ENCODE data around the gene TIMD4.
A peak's percentile ranks its signal among the peaks of the same experiment; 100 is the strongest.
"Not testable (repeated sequence)": the region's sequence is repeated elsewhere in the genome, so short reads cannot be mapped to it uniquely, and the experiment has no call there.

The TIMD4 gene

GRCh38 chr5:156963125-156963524 lies at the start of gene TIMD4:
TSS of gene TIMD4 (minus strand) at chr5:156963226. CDS start at chr5:156963198, 28 bp downstream.
- no peak for DNase-seq (ENCODE audit: low spot score)

DNA sequence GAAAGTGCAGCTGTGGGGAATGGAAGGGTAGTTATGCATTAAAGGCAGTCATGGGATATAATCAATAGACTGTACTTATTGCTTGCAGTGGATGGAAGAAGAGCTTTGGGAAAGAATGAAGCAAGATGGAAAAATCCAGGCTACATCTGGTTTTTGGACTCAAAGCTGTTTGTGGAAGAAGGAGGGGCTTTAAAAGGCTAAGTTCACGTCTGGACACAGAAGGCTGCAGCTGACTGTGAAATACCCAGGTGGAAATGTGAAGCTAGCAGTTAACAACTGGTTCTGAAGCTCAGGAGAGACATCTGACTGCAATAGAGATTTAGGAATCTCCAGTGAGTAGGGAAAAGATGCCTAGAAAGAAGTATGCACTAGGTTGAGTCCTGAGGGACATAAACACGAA lies 43.2 kb upstream of the TIMD4 start:
- no peak for DNase-seq (ENCODE audit: low spot score)

DNA sequence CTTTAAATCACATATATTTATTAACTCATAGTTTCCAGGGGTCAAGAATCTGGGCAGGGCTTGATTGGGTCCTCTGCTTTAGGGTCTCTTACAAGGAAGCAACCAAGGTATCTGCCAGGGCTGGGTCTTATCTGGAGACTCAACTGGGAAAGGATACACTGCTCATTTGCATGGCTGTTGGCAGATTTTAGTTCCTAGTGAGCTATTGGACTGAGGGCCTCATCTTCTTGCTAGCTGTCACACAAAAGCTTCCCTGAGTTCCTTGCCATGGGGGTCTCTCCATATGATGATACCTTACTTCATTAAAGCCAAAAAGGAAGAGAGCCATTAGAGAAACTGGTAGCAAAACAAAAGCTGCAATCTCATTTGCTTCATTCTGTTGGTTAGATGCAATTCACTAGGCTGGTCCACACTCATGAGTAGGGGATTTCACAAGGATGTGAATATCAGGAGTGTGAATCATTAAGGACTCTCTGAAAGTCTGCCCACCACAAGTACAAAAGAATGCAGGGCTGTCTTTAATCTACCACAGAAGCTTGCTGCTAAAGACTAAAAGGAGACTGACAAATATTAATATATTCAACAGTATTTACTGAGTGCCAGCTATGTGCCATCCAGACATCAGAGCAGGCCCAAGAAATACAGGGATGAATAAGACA lies 42.0 kb upstream of the TIMD4 start:
- DNase-seq (ENCODE audit: low spot score), result no peak

- no peak for DNase-seq (ENCODE audit: low spot score)
Measured at GRCh38 chr5:156991714-156992113, 28.7 kb upstream of the TIMD4 start.

DNA sequence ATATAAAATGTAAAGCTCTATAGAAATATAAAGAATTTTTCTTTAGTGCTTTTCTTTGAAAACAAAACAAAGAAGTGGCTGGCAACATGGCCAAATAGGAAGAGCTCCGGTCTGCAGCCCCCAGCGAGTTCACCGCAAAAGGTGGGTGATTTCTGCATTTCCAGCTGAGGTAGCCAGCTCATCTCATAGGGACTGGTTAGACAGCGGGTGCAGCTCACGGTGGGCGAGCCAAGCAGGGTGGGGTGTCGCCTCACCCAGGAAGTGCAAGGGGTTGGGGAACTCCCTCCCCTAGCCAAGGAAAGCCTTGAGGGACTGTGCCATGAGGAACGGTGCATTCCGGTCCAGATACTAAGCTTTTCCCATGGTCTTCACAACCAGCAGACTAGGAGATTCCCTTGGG lies 21.0 kb upstream of the TIMD4 start:
- DNase-seq (ENCODE audit: low spot score), result no peak

- DNase-seq (ENCODE audit: low spot score), result peak; percentile 25
Measured at GRCh38 chr5:156981481-156981880, 18.5 kb upstream of the TIMD4 start.

GRCh38 chr5:156974328-156974727 lies 11.3 kb upstream of the TIMD4 start:
- no peak for DNase-seq (ENCODE audit: low spot score)

DNA sequence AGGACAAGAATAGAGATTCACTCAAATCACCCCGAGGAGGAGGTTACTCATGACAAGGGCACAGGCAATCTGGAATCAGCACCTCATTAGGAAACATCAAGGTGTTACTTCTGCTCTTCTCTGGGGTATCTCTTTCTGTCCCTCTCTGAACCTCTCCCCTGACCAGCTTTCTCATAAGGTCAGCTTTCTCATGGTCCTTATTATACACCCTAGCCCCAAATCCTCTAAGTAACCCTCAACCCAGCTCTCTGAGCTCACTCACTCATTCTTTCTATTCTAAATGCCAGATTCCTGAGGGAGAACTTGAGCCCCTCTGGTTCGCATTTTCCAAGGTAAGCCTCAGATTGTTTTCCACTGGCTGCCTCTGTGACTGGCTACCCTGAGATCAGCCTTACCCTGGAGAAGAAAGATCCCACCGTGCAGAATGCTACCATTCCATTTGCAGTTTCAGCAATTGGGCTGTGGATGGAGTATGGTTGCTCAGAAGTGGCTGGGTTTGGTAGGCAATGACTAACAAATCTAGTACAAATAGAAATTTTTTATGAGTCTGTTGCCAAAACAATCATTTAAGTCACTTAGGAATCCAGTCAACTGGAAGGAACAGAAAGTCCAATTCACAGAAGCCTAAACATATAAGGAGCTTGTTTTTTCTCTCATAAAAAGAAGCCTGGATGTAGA lies 9.0 kb upstream of the TIMD4 start:
- DNase-seq (ENCODE audit: low spot score), result no peak

GRCh38 chr5:156971415-156971814 lies 8.4 kb upstream of the TIMD4 start:
- no peak for DNase-seq (ENCODE audit: low spot score)

DNA sequence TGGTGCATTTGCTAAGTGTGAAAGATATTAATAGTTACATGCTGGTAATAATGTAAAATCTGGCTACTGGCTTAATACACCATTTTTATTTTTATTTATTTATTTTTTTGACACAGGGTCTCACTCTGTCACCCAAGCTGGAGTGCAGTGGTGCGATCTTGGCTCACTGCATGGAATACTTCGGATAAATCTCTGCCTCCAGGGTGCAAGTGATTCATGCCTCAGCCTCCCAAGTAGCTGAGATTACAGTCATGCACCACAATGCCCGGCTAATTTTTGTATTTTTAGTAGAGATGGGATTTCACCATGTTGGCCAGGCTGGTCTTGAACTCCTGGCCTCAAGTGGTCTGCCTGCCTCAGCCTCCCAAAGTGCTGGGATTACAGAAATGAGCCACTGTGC lies 4.4 kb upstream of the TIMD4 start:
- not testable (repeated sequence) for DNase-seq (ENCODE audit: low spot score)

DNA sequence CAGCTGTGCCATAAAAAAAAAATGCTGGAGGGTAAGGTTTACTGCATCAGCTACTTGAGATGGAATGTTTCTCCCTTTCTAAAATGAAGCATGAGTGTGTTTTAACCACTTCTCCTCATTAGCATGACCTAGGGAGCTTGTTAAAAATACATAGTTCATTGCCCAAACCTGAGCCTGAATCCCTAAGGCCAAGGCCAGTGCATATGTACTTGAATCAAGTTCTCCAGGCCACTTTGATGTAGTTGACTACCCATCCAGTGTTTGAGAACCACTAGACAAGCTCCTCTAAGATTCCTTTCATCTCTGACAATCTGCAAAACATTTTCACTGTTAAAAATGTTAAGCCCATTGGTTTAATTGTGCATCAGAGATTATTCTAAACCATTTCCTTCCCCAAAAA lies 6.7 kb downstream of the TIMD4 start:
- no peak for DNase-seq (ENCODE audit: low spot score)

DNA sequence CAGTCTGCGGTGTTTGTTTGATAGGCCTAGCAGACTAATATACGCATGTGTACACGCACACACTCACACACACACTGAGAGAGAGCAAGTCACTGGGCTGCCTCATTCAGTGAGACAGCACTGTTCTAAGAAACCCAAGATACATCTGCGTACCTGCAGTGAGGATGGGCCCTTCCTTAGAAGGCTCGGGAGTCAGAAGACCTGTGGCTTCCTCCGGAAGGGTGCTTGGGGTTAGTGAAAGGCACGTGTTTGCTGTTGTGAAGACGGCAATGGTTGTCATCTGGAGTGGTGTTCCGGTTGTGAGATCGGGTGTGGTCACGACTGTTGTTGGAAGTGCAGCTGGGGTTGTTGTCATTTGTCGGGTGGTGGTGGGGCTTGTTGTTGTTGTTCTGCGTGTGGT lies 11.7 kb downstream of the TIMD4 start:
- DNase-seq (ENCODE audit: low spot score), result no peak

DNA sequence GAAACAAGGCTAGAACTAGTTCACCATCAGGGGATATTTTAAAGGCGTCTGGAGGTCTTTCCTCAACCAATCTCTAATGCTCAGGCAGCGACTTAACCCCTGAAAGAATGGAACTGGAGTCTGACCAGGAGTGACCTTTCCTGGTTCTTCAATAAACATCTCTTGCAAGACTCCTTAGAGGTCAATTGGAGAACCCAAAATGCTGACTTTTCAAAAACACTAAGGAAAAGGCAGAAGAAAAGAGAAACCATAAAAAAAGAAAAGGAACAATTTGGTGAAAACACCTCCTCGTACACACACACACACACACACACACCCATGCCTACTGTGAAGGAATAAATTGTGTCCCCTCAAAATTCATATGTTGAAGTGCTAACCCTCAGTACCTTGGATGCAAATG lies 12.3 kb downstream of the TIMD4 start:
- no peak for DNase-seq (ENCODE audit: low spot score)

- DNase-seq (ENCODE audit: low spot score), result no peak
Measured at GRCh38 chr5:156949424-156949823, 13.6 kb downstream of the TIMD4 start.

DNA sequence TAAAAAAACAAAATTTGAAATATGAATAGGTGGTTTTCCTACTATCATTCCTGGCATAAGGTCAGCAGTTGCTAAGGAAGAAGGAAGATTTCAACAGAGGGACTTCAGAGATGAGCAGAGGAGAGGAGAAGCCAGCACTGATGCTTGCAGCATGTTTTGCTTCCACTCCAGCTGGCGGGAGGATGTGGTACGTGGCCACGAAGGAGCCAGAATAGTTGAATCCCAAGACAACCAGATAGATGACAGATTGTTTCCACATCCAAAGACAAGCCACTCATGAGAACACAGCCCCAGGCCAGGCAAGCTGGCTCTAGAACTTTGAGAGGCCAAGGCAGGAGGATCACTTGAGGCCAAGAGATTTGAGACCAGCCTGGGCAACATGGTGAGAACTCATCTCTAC lies 15.1 kb downstream of the TIMD4 start:
- DNase-seq (ENCODE audit: low spot score), result no peak

- DNase-seq (ENCODE audit: low spot score), result no peak
Measured at GRCh38 chr5:156942064-156942463, 21.0 kb downstream of the TIMD4 start.

DNA sequence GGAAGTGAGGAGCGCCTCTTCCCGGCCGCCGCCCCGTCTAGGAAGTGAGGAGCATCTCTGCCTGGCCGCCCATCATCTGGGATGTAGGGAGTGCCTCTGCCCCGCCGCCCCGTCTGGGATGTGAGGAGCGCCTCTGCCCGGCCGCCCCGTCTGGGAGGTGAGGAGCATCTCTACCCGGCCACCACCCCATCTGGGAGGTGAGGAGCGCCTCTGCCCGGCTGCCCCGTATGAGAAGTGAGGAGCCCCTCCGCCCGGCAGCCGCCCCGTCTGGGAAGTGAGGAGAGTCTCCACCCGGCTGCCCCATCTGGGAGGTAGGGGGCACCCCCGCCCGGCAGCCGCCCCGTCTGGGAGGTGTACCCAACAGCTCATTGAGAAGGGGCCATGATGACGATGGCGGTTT lies 22.6 kb downstream of the TIMD4 start:
- DNase-seq (ENCODE audit: low spot score), result not testable (repeated sequence)

DNA sequence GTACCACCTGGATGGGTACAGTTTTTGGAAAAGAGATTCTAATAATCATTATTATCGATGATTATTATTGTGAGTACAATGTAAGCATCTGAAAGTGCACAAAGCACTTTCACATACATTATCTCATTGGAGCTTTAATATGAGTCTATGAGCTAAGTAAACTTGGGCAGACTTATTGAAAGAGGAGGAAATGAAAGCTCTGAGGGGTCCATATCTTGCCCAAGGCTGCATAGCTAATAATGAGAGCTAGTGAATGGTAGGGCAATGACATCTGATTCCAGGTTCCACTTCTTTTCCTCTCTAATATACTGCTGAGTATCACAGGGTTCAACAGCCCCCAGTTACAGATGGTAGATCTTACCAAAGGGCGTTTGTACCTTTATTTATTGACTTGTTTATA lies 26.1 kb downstream of the TIMD4 start:
- DNase-seq (ENCODE audit: low spot score), result no peak

DNA sequence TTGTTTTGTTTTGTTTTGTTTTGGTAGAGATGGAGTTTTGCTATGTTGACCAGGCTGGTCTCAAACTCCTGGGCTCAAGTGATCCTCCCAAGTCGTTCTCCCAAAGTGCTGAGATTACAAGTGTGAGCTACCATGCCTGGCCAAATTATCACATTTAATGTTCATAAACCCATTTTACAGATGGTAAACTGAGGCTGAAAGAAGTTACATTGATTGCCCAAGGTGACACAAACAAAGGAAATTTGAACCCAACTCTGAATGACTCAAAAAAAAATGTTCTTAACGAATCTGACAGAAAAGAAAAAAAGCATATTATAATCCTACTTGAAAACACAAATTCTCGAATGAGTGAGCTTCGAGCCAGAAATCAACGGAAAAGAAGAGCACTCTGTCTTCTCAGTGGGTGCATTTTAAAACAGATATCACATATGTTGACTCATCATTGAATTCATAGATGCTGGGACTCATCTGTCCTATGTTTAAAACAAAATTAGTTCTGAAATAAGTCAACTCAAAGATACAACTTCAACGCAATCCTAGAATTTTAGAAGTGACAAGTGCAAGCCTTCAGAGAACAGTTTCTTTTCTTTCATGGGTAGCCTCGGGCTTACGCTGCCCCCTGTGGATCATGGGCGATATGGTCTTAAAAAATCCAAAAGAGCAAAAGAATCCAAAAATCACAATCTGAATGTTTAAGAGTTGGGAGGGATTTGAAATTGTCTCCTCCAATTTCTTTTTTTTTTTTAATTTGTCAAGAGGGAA lies 28.4 kb downstream of the TIMD4 start:
- DNase-seq (ENCODE audit: low spot score), result peak; percentile 37

- no peak for DNase-seq (ENCODE audit: low spot score)
Measured at GRCh38 chr5:156929366-156929948, 33.6 kb downstream of the TIMD4 start.

GRCh38 chr5:156927545-156927944 lies 35.5 kb downstream of the TIMD4 start:
- no peak for DNase-seq (ENCODE audit: low spot score)

DNA sequence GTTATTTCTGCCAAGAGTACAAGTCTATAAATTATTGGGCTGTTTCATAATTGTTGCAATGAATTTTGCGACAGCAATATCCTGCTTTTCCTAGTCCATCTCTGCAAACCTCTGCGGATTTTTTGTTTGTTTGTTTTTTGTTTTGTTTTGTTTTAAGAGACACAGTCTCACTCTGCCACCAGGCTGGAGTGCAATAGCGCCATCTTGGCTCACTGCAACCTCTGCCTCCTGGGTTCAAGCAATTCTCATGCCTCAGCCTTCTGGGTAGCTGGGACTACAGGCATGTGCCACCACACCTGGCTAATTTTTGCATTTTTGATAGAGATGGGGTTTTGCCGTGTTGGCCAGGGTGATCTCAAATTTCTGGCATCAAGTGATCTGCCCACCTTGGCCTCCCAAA lies 37.3 kb downstream of the TIMD4 start:
- DNase-seq (ENCODE audit: low spot score), result not testable (repeated sequence)

Data from globus pallidus (tissue), 1 donor.